NCI-H1048 (cell line): Measurements from ENCODE around the gene ARHGAP44.
"Not testable (repeated sequence)": the region's sequence is repeated elsewhere in the genome, so short reads cannot be mapped to it uniquely, and the experiment has no call there.

ENCODE experiments used
- DNase-seq: peaks from one replicate; lab custom pipeline; 2025; lab: John Stamatoyannopoulos, UW

The ARHGAP44 gene

GRCh38 chr17:12964840-12965239 is 175.5 kb downstream of the ARHGAP44 start:
- no peak for DNase-seq

- DNase-seq: no peak
These were observed 176.7 kb downstream of the ARHGAP44 start for GRCh38 chr17:12965988-12966387.

DNA sequence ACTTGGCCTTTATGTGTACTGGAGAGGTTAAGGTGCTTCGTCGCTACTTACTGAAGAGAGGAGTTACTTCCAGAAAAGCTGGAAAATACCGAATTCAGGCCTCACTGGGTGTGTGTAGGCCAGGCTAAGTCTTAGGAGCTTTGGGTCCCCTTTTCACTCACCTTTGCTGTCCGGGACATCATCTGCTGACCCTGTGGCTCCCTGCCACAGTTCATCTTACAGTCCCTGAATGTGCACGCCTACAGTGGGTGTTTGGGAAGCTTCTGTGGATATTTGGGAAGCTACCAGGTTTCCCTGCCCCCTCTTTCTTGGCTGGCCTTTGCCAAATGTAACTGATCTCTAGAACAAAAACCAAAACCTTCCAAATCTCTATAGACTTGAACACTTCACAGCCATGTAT is 177.1 kb downstream of the ARHGAP44 start:
- DNase-seq: no peak

DNA sequence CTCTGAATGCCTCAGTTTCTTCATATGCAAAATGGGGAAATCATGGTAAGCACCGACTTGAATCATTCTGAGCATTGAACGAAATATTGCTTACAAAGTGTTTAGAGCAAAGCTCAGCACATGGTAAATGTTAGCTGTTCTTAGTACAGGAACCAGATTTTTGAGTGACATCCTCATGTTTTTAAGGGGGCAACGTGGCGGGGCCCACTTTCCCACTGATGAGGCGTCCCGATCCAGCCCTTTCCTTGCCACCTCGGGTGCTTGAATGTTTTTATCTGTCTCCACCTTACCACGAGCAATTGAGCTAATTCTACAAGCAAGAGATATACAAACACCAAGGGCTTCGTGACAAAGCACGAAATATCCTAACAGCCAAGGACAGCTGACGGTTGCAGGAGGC is 178.7 kb downstream of the ARHGAP44 start:
- DNase-seq: no peak

GRCh38 chr17:12973496-12974004 is 184.3 kb downstream of the ARHGAP44 start:
- DNase-seq: no peak

GRCh38 chr17:12974005-12974531 is 184.8 kb downstream of the ARHGAP44 start:
- no peak for DNase-seq

- DNase-seq: no peak
These were observed 187.9 kb downstream of the ARHGAP44 start for GRCh38 chr17:12977008-12977751.

DNA sequence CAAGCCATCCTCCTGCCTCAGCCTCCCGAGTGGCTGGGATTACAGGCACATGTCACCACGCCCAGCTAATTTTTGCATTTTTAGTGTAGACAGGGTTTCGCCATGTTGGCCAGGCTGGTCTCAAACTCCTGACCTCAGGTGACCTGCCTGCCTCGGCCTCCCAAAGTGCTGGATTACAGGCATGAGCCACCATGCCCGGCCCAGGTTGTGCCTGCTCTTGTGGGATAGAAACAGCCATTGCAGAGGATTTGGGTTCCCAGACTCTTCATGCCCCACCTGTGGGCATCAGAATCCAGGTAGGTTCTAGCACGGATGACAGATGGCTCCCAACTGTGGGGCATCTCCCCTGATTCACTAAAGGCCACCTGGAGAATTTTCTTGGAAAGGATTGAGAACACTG is 189.5 kb downstream of the ARHGAP44 start:
- not testable (repeated sequence) for DNase-seq

DNA sequence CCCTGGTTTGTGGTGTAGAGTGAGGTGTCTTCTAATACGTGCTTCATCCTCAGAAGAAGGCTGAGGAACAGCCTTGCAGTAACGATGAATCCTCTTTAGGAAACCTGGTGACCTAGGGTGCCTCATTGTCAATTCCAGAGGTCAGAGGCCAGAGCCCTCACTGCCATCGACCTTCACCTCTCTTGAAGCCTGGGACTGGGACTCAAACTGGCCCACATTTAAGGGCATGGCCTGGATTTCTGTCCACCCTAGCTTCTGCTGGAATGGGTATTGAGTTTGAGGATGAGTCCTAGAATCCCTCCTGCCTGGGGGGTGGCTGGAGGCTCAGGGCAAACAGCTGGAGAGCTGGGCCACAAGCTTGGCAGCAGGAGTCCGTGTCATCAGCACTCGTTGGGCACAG is 189.9 kb downstream of the ARHGAP44 start:
- no peak for DNase-seq

GRCh38 chr17:12979826-12980500 is 190.7 kb downstream of the ARHGAP44 start:
- no peak for DNase-seq

GRCh38 chr17:12982224-12982623 is 192.9 kb downstream of the ARHGAP44 start:
- DNase-seq: no peak

DNA sequence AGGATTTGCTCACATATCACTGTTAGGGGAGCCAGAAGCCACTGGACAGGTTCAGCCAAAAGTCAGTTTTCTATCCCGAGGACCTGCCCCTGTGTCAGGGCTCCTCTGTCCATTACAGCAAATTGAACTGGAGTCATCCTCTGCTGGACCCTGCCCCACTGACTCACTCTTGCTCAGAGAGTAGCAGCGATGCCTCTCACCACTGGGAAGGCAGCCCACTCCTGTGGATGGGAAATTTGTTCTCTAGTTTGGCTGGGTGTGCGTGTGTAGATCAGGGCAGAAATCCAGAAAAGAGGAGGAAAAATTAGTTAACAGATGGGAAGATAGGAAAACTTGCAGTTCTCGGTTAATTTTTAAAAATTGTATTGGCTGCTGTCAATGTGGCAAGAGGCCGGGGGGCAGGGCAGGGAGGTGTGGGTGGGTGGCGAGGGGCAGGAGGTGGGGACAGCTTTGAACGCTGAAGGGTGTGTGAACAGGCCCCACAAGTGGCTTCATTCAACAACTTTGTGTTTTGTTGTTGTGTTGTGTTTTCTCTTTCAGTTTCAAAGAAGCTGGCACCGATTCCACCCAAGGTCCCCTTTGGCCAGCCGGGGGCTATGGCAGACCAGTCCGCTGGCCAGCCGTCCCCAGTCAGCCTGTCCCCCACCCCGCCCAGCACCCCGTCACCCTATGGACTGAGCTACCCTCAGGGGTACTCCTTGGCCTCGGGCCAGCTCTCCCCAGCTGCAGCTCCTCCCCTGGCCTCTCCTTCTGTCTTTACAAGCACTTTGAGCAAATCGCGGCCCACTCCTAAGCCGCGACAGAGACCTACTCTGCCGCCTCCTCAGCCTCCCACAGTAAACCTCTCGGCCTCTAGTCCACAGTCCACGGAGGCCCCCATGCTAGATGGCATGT is 194.9 kb downstream of the ARHGAP44 start:
- no peak for DNase-seq

DNA sequence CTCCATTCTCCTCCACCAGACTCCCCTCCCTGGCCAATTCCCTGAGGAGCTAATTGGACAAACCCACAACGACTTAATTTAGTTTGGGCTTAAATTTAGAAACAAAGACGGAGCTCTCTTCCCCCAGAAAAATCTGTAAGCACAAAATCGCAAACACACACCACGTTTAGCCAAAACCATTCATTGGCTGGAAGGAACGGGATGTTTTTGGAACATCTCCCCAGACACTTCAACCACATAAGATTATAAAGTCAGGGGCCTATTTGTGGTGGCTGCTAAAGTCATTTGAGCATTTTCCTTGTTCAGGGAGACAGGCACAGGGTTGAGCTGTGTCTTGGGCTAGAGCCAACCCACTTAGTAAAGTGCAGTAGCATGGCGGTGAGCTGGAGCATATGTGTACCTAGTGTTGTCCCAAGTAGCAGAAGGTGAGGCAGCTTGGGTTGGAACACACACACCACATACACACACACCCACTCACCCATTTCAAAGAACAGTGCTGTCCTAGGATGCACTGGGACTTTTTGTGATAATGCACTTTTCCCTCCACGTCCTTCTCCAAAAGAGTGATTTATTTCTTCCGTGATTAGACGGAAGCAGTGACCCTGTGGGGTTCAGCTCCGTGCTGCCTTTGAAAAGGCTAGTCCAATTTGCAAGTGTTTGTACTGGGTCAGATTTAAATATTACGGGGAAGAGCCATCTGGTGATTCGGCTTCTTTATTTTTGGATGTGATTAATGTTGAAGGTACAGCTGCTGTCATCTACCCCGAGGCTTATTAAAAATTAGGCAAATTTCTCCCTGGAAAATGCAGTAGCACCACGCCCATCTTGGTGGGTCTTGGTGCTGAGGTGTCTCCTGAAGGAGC is 196.4 kb downstream of the ARHGAP44 start:
- no peak for DNase-seq

- DNase-seq: no peak
These were observed 197.8 kb downstream of the ARHGAP44 start for GRCh38 chr17:12987120-12987519.

DNA sequence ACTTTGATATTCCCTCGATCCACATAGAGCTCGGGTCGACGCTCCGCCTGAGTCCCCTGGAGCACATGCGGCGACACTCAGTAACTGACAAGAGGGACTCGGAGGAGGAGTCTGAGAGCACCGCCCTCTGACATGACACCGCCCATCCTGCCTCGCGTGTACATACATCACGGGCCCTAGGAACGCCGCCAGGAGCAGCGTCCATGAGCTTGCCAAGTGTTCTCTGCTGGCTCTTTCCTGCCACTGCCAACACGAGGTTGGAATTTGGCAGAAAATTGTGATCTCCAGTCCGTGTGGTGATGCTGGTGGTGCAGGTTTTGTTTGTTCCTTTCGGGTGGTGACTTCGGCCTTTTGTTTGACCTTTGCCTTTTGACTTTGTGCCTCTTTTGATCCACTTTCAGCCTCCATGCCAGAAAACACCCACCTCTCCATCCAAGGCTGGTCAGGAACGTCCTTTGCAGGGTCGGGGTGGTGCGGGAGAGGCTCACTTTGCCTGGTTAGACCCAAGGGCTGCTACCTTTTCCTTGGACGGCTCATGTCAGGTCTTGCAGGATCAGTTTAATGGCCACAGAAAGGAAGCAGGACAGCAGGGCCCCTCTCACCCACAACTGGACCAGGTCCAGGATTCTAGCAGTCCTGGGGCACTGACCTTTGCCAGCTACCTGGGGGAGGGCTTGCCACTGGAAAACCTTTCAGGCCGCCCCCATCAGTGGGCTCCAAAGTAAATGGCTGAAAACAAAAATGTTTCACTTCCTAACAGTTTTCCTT is 200.9 kb downstream of the ARHGAP44 start:
- no peak for DNase-seq

GRCh38 chr17:12990926-12991325 is 201.6 kb downstream of the ARHGAP44 start:
- DNase-seq: no peak

DNA sequence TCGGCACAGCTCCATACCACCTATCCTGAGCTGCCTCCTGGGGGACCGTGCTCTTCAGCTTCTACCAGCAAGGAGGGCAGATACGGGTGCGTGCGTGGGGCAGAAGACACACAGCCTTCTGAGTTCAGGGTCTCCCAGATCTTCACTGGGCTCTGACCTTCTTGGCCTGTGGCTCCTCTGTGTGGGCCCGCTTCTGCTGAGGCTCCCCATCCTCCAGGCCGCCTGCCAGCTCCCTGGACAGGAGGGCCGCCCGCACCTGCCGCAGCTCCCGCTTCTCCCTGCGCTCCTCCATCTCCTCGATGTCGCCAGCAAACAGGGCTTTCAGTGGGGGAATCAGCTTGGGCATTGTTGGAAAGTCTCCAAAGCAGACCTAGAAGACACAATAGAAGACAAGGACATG is 203.4 kb downstream of the ARHGAP44 start:
- no peak for DNase-seq

GRCh38 chr17:12993631-12994030 is 204.3 kb downstream of the ARHGAP44 start:
- no peak for DNase-seq

DNA sequence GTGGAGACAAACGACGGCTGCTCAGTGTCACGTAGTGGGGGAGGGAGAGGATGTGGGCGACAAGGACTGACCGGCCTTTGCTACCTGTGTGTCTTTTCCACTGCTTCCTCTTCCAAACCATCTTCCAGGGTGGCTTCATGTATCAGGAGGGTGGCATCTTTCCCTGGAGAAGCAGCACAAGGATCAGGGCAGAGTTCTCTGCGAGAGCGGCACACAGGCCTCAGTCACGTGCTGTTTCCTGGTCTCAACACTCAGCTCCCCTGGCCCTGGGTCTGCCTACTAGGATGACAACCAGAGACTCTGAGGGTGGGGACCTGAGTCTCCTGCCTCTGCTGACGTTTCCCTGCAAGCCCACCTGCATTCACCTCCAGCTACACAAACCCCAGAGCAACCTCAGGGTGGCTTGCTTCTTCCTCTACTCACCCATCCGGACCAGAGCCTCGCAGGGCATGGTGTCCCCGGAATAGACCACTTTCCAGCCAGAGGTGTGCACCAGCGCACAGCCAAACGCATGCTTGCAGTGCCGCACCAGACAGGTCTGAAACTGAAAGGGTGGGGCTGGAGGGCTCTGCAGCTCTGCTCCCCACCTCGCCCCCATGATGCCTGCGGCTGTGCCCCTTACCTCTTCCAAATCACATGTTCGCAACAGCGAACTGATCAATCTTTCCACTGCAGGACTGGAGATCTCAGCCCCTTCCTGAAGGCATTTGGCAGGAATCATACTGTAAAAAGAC is 205.2 kb downstream of the ARHGAP44 start:
- no peak for DNase-seq
